Panc1 (cell line): ENCODE measurements around the gene OR10H1.

Source experiments
- POLR2AphosphoS5 ChIP-seq: IDR thresholded peaks from 2 replicates; pipeline ENCODE4 v1.6.1; 2012; ENCODE audit warnings: mild to moderate bottlenecking, low read depth, low read length, moderate library complexity
- TF ChIP-seq, protein P1 (sequence below): fragments of 450-650 bp; IDR thresholded peaks from 2 replicates; pipeline ENCODE4 v1.5.1; 2017; ENCODE audit warnings: mild to moderate bottlenecking

DNA sequence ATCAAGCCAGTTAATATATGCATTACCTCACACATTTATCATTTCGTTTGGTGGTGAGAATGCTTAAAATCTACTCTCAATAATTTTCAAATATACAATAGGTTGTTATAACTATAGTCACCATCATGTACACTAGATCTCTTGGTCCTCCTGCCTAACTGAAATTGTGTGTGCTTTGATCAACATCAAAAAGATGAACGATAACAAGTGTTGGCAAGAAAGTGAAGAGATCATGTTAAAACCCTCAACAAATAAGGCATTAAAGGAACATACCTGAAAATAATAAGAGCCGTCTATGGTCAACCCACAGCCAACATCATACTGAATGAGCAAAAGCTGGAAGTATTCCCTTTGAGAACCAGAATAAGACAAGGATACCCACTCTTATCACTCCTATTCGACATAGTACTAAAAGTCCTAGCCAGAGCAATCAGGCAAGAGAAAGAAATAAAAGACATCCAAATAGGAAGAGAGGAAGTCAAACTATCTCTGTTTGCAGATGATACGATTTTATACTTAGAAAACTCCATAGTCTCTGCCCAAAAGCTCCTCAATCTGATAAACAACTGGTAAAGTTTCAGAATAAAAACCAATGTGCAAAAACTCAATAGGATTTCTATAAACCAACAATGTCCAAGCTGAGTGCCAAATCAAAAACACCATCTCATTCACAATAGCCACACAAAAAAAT is 27.9 kb upstream of the OR10H1 start:
- TF ChIP-seq, protein P1, sequence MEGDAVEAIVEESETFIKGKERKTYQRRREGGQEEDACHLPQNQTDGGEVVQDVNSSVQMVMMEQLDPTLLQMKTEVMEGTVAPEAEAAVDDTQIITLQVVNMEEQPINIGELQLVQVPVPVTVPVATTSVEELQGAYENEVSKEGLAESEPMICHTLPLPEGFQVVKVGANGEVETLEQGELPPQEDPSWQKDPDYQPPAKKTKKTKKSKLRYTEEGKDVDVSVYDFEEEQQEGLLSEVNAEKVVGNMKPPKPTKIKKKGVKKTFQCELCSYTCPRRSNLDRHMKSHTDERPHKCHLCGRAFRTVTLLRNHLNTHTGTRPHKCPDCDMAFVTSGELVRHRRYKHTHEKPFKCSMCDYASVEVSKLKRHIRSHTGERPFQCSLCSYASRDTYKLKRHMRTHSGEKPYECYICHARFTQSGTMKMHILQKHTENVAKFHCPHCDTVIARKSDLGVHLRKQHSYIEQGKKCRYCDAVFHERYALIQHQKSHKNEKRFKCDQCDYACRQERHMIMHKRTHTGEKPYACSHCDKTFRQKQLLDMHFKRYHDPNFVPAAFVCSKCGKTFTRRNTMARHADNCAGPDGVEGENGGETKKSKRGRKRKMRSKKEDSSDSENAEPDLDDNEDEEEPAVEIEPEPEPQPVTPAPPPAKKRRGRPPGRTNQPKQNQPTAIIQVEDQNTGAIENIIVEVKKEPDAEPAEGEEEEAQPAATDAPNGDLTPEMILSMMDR, result no peak
- no peak for TF ChIP-seq POLR2AphosphoS5
